GM18858 (cell line): Measurements from ENCODE around the gene PUM2.

Experiments used
- ATAC-seq: cut with Tn5 transposase; IDR thresholded peaks from one replicate; pipeline ENCODE4 v1.9.1; 2021; ENCODE audit not compliant: unreplicated experiment

Gene PUM2

GRCh38 chr2:20346565-20347381, 3.9 kb downstream of the PUM2 start:
- ATAC-seq: no peak

- no peak for ATAC-seq
These were observed 7.5 kb downstream of the PUM2 start for GRCh38 chr2:20343128-20343527.

- ATAC-seq: no peak
These were observed 11.6 kb downstream of the PUM2 start for GRCh38 chr2:20339012-20339411.

- ATAC-seq: no peak
These were observed 15.9 kb downstream of the PUM2 start for GRCh38 chr2:20334605-20335203.

- ATAC-seq: peak; percentile 59
These were observed 16.9 kb downstream of the PUM2 start for GRCh38 chr2:20333738-20334137.

GRCh38 chr2:20330192-20330591, 20.5 kb downstream of the PUM2 start:
- no peak for ATAC-seq

- no peak for ATAC-seq
These were observed 23.3 kb downstream of the PUM2 start for GRCh38 chr2:20327370-20327769.

GRCh38 chr2:20326163-20326780, 24.4 kb downstream of the PUM2 start:
- ATAC-seq: peak; percentile 64

- ATAC-seq: no peak
These were observed 27.9 kb downstream of the PUM2 start for GRCh38 chr2:20322527-20323300.

- ATAC-seq: no peak
These were observed 33.0 kb downstream of the PUM2 start for GRCh38 chr2:20317690-20318089.

GRCh38 chr2:20317197-20317596, 33.4 kb downstream of the PUM2 start:
- ATAC-seq: no peak

- ATAC-seq: no peak
These were observed 35.8 kb downstream of the PUM2 start for GRCh38 chr2:20314562-20315501.

- ATAC-seq: no peak
These were observed 37.0 kb downstream of the PUM2 start for GRCh38 chr2:20313659-20314058.

- no peak for ATAC-seq
These were observed 41.6 kb downstream of the PUM2 start for GRCh38 chr2:20309001-20309400.

GRCh38 chr2:20307311-20307710, 43.3 kb downstream of the PUM2 start:
- ATAC-seq: no peak

GRCh38 chr2:20304411-20304810, 46.2 kb downstream of the PUM2 start:
- no peak for ATAC-seq

- ATAC-seq: no peak
These were observed 46.7 kb downstream of the PUM2 start for GRCh38 chr2:20303966-20304365.

GRCh38 chr2:20302019-20302418, 48.6 kb downstream of the PUM2 start:
- ATAC-seq: no peak

GRCh38 chr2:20300656-20301055, 50.0 kb downstream of the PUM2 start:
- no peak for ATAC-seq

GRCh38 chr2:20299113-20299512, 51.5 kb downstream of the PUM2 start:
- ATAC-seq: no peak
